HepG2 (cell line): ENCODE measurements around the gene HSPA1L. TPM values are rescaled to one million over a fixed set of nuclear protein-coding genes. Genes with fewer than 3 reads are reported as not detected.

Experiments used
- CBX5 ChIP-seq: sonication (generic); formaldehyde crosslinking; IDR thresholded peaks from 2 replicates; pipeline ENCODE4 v1.4.0; 2020; ENCODE audit warnings: missing genetic modification reagents, borderline replicate concordance
- ELF1 ChIP-seq: sonication (generic); formaldehyde crosslinking; IDR thresholded peaks from 2 replicates; pipeline ENCODE4 v1.4.0; 2020; ENCODE audit warnings: missing genetic modification reagents
- ETV5 ChIP-seq: IDR thresholded peaks from 2 replicates; pipeline ENCODE4 v1.6.1; 2018; ENCODE audit warnings: missing biosample characterization, missing genetic modification reagents, inconsistent platforms, borderline replicate concordance
- FOXM1 ChIP-seq: sonication (generic); formaldehyde crosslinking; IDR thresholded peaks from 2 replicates; pipeline ENCODE4 v1.5.0; 2020; ENCODE audit warnings: missing genetic modification reagents
- GABPB1 ChIP-seq: IDR thresholded peaks from 2 replicates; pipeline ENCODE4 v1.6.1; 2016; ENCODE audit warnings: mild to moderate bottlenecking, missing genetic modification reagents, moderate library complexity, missing compliant biosample characterization
- HNRNPH1 ChIP-seq: fragments of 200-400 bp; formaldehyde crosslinking; optimal IDR thresholded peaks from 2 replicates; pipeline ENCODE3; 2017; ENCODE audit warnings: mild to moderate bottlenecking, low read depth, low read length
- KLF11 ChIP-seq: IDR thresholded peaks from 2 replicates; pipeline ENCODE4 v1.6.1; 2016; ENCODE audit warnings: missing compliant biosample characterization
- KMT2B ChIP-seq: IDR thresholded peaks from 2 replicates; pipeline ENCODE4 v1.6.1; 2016; ENCODE audit warnings: missing genetic modification reagents, missing compliant biosample characterization
- PHB2 ChIP-seq: fragments of 450-650 bp; IDR thresholded peaks from 2 replicates; pipeline ENCODE4 v1.6.1; 2018; ENCODE audit not compliant: partially characterized antibody
- RORA ChIP-seq: sonication (generic); formaldehyde crosslinking; IDR thresholded peaks from 2 replicates; pipeline ENCODE4 v1.5.0; 2020; ENCODE audit warnings: mild to moderate bottlenecking, missing genetic modification reagents, moderate library complexity
- TSC22D2 ChIP-seq: sonication (generic); formaldehyde crosslinking; IDR thresholded peaks from 2 replicates; pipeline ENCODE4 v1.5.1; 2020; ENCODE audit warnings: missing genetic modification reagents, mild to moderate bottlenecking, borderline replicate concordance
- ZNF333 ChIP-seq: sonication (generic); formaldehyde crosslinking; IDR thresholded peaks from 2 replicates; pipeline ENCODE4 v1.4.0; 2020; ENCODE audit warnings: mild to moderate bottlenecking, missing genetic modification reagents, borderline replicate concordance
- ZNF616 ChIP-seq: sonication (generic); formaldehyde crosslinking; IDR thresholded peaks from 2 replicates; pipeline ENCODE4 v1.5.0; 2020; ENCODE audit warnings: low read depth, mild to moderate bottlenecking, missing genetic modification reagents
- ZNF788 ChIP-seq: sonication (generic); formaldehyde crosslinking; IDR thresholded peaks from 2 replicates; pipeline ENCODE4 v1.5.0; 2020; ENCODE audit warnings: mild to moderate bottlenecking, missing genetic modification reagents, borderline replicate concordance
- ZSCAN21 ChIP-seq: sonication (generic); formaldehyde crosslinking; IDR thresholded peaks from 2 replicates; pipeline ENCODE4 v1.8.0; 2022; ENCODE audit warnings: mild to moderate bottlenecking, missing genetic modification reagents, moderate library complexity, borderline replicate concordance
- polyA plus RNA-seq, 8 experiments: library from polyadenylated mRNA; depleted of rRNA in 3 of 8; stranded (reverse) in 7 of 8; unstranded in 1 of 8; fragments of >200 nt; fragmentation: Illumina TruSeq in 4 of 8; extraction: Trizol in 4 of 8; gene quantifications; 2 replicates each; pipeline versions ENCODE4 v1.2.1 to v1.2.3, GENCODE V29; 2011 to 2016; ENCODE audit warnings: low read depth in 4 of 8, missing spikeins in 1 of 8, mixed read lengths in 1 of 8; ENCODE audit not compliant: insufficient read depth in 1 of 8
- total RNA-seq, 5 experiments: library from RNA; depleted of rRNA; stranded (reverse); fragments of >200 nt; fragmentation: Illumina TruSeq; extraction: Trizol; gene quantifications; 2 replicates each; pipeline ENCODE4 v1.2.3, GENCODE V29; 2016; ENCODE audit warnings: low read depth in 1 of 5
- TF ChIP-seq, protein P1 (sequence below): sonication (generic); formaldehyde crosslinking; IDR thresholded peaks from 2 replicates; pipeline ENCODE4 v1.5.1; 2020; ENCODE audit warnings: missing genetic modification reagents, mild to moderate bottlenecking, borderline replicate concordance
- TF ChIP-seq, protein P2 (sequence below): sonication (generic); formaldehyde crosslinking; IDR thresholded peaks from 2 replicates; pipeline ENCODE4 v1.5.0; 2020; ENCODE audit warnings: mild to moderate bottlenecking, missing genetic modification reagents, borderline replicate concordance
- TF ChIP-seq, protein P3 (sequence below): sonication (generic); formaldehyde crosslinking; IDR thresholded peaks from 2 replicates; pipeline ENCODE4 v1.4.0; 2020; ENCODE audit warnings: missing genetic modification reagents

Gene HSPA1L
- total and polyA plus RNA-seq, 2 of the 13 experiments (the other 11 are each of a cell fraction or from before 2014, with no cell fraction given) = 0.55 to 1.0 TPM

DNA sequence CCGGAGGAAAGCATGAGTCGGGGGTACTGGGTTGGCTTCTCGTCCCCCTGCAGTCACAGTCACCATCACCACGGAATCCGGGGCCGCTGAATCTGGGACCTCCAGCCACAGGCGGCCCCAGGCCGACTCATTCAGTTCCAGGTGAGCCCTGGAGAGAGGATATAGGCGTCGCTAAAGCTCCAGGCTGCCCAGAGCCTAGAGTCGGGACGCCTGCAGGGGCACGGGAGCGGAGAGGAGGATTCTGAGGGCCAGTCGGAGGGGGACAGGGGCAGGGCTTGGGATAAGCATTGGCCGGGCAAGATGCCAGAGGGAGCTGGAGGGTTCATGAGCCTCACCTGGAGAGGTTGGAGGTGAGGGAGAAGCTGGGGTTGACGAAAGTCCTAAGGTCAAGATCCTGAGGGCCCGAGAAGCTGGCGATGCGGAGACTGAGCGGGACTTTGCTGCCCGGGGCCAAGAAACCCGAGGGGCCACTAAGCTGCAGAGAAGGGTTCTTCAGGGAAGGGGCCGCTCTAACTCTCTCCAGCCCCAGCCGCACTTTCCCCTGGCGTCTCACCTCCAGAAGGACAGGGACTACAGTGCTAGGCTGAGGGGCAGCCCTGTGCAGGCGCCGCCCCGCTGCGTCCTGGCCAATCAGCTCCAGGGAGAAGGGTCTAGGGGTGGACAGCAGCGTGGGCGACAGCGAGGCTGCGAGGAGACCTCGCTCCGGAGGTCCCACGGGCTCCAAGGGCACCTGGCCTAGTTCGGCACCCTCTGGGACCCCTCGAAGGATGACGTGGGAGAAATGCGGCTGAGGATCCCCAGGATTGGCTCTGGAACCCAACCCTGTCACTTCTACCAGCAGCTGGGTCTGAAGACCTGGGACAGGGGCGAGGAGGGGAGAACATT is 48.9 kb downstream of the HSPA1L start (continued):
- TF ChIP-seq ZNF788 = no peak
- TF ChIP-seq, protein P1, sequence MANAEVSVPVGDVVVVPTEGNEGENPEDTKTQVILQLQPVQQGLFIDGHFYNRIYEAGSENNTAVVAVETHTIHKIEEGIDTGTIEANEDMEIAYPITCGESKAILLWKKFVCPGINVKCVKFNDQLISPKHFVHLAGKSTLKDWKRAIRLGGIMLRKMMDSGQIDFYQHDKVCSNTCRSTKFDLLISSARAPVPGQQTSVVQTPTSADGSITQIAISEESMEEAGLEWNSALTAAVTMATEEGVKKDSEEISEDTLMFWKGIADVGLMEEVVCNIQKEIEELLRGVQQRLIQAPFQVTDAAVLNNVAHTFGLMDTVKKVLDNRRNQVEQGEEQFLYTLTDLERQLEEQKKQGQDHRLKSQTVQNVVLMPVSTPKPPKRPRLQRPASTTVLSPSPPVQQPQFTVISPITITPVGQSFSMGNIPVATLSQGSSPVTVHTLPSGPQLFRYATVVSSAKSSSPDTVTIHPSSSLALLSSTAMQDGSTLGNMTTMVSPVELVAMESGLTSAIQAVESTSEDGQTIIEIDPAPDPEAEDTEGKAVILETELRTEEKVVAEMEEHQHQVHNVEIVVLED = peak; percentile 63; the same call in 1 of the 2 replicates
- TF ChIP-seq, protein P2, sequence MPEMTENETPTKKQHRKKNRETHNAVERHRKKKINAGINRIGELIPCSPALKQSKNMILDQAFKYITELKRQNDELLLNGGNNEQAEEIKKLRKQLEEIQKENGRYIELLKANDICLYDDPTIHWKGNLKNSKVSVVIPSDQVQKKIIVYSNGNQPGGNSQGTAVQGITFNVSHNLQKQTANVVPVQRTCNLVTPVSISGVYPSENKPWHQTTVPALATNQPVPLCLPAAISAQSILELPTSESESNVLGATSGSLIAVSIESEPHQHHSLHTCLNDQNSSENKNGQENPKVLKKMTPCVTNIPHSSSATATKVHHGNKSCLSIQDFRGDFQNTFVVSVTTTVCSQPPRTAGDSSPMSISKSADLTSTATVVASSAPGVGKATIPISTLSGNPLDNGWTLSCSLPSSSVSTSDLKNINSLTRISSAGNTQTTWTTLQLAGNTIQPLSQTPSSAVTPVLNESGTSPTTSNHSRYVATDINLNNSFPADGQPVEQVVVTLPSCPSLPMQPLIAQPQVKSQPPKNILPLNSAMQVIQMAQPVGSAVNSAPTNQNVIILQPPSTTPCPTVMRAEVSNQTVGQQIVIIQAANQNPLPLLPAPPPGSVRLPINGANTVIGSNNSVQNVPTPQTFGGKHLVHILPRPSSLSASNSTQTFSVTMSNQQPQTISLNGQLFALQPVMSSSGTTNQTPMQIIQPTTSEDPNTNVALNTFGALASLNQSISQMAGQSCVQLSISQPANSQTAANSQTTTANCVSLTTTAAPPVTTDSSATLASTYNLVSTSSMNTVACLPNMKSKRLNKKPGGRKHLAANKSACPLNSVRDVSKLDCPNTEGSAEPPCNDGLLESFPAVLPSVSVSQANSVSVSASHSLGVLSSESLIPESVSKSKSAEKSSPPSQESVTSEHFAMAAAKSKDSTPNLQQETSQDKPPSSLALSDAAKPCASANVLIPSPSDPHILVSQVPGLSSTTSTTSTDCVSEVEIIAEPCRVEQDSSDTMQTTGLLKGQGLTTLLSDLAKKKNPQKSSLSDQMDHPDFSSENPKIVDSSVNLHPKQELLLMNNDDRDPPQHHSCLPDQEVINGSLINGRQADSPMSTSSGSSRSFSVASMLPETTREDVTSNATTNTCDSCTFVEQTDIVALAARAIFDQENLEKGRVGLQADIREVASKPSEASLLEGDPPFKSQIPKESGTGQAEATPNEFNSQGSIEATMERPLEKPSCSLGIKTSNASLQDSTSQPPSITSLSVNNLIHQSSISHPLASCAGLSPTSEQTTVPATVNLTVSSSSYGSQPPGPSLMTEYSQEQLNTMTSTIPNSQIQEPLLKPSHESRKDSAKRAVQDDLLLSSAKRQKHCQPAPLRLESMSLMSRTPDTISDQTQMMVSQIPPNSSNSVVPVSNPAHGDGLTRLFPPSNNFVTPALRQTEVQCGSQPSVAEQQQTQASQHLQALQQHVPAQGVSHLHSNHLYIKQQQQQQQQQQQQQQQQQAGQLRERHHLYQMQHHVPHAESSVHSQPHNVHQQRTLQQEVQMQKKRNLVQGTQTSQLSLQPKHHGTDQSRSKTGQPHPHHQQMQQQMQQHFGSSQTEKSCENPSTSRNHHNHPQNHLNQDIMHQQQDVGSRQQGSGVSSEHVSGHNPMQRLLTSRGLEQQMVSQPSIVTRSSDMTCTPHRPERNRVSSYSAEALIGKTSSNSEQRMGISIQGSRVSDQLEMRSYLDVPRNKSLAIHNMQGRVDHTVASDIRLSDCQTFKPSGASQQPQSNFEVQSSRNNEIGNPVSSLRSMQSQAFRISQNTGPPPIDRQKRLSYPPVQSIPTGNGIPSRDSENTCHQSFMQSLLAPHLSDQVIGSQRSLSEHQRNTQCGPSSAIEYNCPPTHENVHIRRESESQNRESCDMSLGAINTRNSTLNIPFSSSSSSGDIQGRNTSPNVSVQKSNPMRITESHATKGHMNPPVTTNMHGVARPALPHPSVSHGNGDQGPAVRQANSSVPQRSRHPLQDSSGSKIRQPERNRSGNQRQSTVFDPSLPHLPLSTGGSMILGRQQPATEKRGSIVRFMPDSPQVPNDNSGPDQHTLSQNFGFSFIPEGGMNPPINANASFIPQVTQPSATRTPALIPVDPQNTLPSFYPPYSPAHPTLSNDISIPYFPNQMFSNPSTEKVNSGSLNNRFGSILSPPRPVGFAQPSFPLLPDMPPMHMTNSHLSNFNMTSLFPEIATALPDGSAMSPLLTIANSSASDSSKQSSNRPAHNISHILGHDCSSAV (CRISPR knock-in tag) = no peak
- TF ChIP-seq, protein P3, sequence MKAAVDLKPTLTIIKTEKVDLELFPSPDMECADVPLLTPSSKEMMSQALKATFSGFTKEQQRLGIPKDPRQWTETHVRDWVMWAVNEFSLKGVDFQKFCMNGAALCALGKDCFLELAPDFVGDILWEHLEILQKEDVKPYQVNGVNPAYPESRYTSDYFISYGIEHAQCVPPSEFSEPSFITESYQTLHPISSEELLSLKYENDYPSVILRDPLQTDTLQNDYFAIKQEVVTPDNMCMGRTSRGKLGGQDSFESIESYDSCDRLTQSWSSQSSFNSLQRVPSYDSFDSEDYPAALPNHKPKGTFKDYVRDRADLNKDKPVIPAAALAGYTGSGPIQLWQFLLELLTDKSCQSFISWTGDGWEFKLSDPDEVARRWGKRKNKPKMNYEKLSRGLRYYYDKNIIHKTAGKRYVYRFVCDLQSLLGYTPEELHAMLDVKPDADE (CRISPR knock-in tag) = no peak
- TF ChIP-seq HNRNPH1 = no peak
- no peak; the same call in 1 of the 2 replicates for TF ChIP-seq ZSCAN21 (CRISPR knock-in tag)
- no peak for TF ChIP-seq FOXM1
- TF ChIP-seq ZNF616 (CRISPR knock-in tag) = 0 out of 2 replicates have a peak, but pooled peaks have one; percentile 22
- peak; percentile 44; the same call in 1 of the 2 replicates for TF ChIP-seq ETV5 (CRISPR knock-in tag)
- peak; percentile 54; the same call in 1 of the 2 replicates for TF ChIP-seq GABPB1 (CRISPR knock-in tag)
- TF ChIP-seq KMT2B (CRISPR knock-in tag) = 0 out of 2 replicates have a peak, but pooled peaks have one; percentile 36
- TF ChIP-seq ELF1 (CRISPR knock-in tag) = no peak
- TF ChIP-seq RORA (CRISPR knock-in tag) = no peak
- no peak for TF ChIP-seq PHB2
- 0 out of 2 replicates have a peak, but pooled peaks have one; percentile 33 for TF ChIP-seq KLF11
- TF ChIP-seq CBX5 (CRISPR knock-in tag) = no peak; the same call in 1 of the 2 replicates
- 0 out of 2 replicates have a peak, but pooled peaks have one; percentile 15 for TF ChIP-seq ZNF333 (CRISPR knock-in tag)
- TF ChIP-seq TSC22D2 = no peak
